ENCODE data around the gene CNIH1. TPM values are rescaled to one million over a fixed set of nuclear protein-coding genes. Genes with fewer than 3 reads are reported as not detected.

Gene CNIH1
- total and polyA plus RNA-seq, 2 of the 13 experiments (the other 11 are each of a cell fraction or from before 2014, with no cell fraction given): 166 to 421 TPM

GRCh38 chr14:54424479-54424901 is 16.7 kb downstream of the CNIH1 start (continued):
- TF ChIP-seq KLF11 (CRISPR knock-in tag; IDR thresholded peaks at IDR 0.05) (no peak), MTA3 (CRISPR knock-in tag; IDR thresholded peaks at IDR 0.05) (no peak), ZNF605 (CRISPR knock-in tag; IDR thresholded peaks at IDR 0.05) (no peak), SKI (IDR thresholded peaks at IDR 0.05; ENCODE audit: partially characterized antibody) (peak; percentile 23), REL (CRISPR knock-in tag; conservative IDR thresholded peaks at IDR 0.05) (no peak), ZNF234 (CRISPR knock-in tag; conservative IDR thresholded peaks at IDR 0.05) (no peak), MXD4 (CRISPR knock-in tag; IDR thresholded peaks at IDR 0.05) (no peak), ZNF589 (CRISPR knock-in tag; conservative IDR thresholded peaks at IDR 0.05) (no peak), ZNF704 (CRISPR knock-in tag; IDR thresholded peaks at IDR 0.05; ENCODE audit: borderline replicate concordance) (no peak), ZNF280B (CRISPR knock-in tag; IDR thresholded peaks at IDR 0.05; ENCODE audit: borderline replicate concordance) (no peak), PBX3 (CRISPR knock-in tag; IDR thresholded peaks at IDR 0.05; ENCODE audit: borderline replicate concordance) (no peak), ZBTB3 (CRISPR knock-in tag; IDR thresholded peaks at IDR 0.05; ENCODE audit: borderline replicate concordance, low read depth) (no peak), KLF12 (CRISPR knock-in tag; IDR thresholded peaks at IDR 0.05; ENCODE audit: borderline replicate concordance) (no peak), ATF1 (CRISPR knock-in tag; IDR thresholded peaks at IDR 0.05) (0 out of 2 replicates have a peak, but pooled peaks have one; percentile 46), TERF1 (CRISPR knock-in tag; IDR thresholded peaks at IDR 0.05) (no peak), SP4 (CRISPR knock-in tag; IDR thresholded peaks at IDR 0.05) (no peak), ZFP90 (CRISPR knock-in tag; IDR thresholded peaks at IDR 0.05; ENCODE audit: borderline replicate concordance) (no peak), WIZ (CRISPR knock-in tag; IDR thresholded peaks at IDR 0.05) (no peak), POLR2G (IDR thresholded peaks at IDR 0.05; ENCODE audit: low read depth, low read length) (no peak), NR2F1 (CRISPR knock-in tag; IDR thresholded peaks at IDR 0.05) (peak in 1 of 2 experiments; percentile 24; a peak in 1 of 4 replicates), E2F1 (CRISPR knock-in tag; IDR thresholded peaks at IDR 0.05) (no peak), ELF3 (CRISPR knock-in tag; IDR thresholded peaks at IDR 0.05) (peak; percentile 94)

Data from HepG2 (cell line).